Endodermal cell (in vitro differentiated cells): Measurements from ENCODE around the gene NTN5. TPM values are rescaled to one million over a fixed set of nuclear protein-coding genes. Genes with fewer than 3 reads are reported as not detected.

Source experiments
- DNase-seq: peaks from one replicate; pipeline ENCODE4 v3.0.0-alpha.2; 2017
- H3K27ac ChIP-seq: 2 replicates; pipeline ENCODE4 v1.5.1; 2013; ENCODE audit warnings: mild to moderate bottlenecking, low read depth, low read length, moderate library complexity
- H3K27me3 ChIP-seq: 2 replicates; pipeline ENCODE4 v1.6.1; 2013; ENCODE audit warnings: mild to moderate bottlenecking, low read length, moderate library complexity; ENCODE audit not compliant: insufficient read depth, control insufficient read depth, poor library complexity, severe bottlenecking
- H3K36me3 ChIP-seq: 2 replicates; pipeline ENCODE4 v1.7.0; 2013; ENCODE audit warnings: mild to moderate bottlenecking, low read length, moderate library complexity; ENCODE audit not compliant: control insufficient read depth, insufficient read depth
- H3K4me1 ChIP-seq: one replicate; pipeline ENCODE4 v1.7.0; 2013; ENCODE audit warnings: low read length; ENCODE audit not compliant: control insufficient read depth, insufficient read depth
- H3K4me3 ChIP-seq: 2 replicates; pipeline ENCODE4 v1.5.1; 2013; ENCODE audit warnings: mild to moderate bottlenecking, low read length, moderate library complexity
- H3K9ac ChIP-seq: 2 replicates; pipeline ENCODE4 v1.6.1; 2013; ENCODE audit warnings: mild to moderate bottlenecking, low read length, moderate library complexity; ENCODE audit not compliant: poor library complexity, severe bottlenecking; ENCODE audit errors: extremely low read depth
- H3K9me3 ChIP-seq: 2 replicates; pipeline ENCODE4 v1.6.1; 2013; ENCODE audit warnings: mild to moderate bottlenecking, low read length, moderate library complexity; ENCODE audit not compliant: control insufficient read depth
- H3K27ac Mint-ChIP-seq: 2 replicates; pipeline ENCODE4 v1.8.0; 2020; ENCODE audit warnings: mixed read lengths
- H3K27me3 Mint-ChIP-seq: 2 replicates; pipeline ENCODE4 v1.8.0; 2021; ENCODE audit warnings: mild to moderate bottlenecking, mixed read lengths; ENCODE audit not compliant: insufficient read depth
- H3K36me3 Mint-ChIP-seq: 2 replicates; pipeline ENCODE4 v1.8.0; 2020; ENCODE audit warnings: low read depth, mixed read lengths
- H3K4me1 Mint-ChIP-seq: 2 replicates; pipeline ENCODE4 v1.8.0; 2020; ENCODE audit warnings: mixed read lengths
- H3K4me3 Mint-ChIP-seq: 2 replicates; pipeline ENCODE4 v1.8.0; 2020; ENCODE audit warnings: mild to moderate bottlenecking, moderate library complexity, mixed read lengths
- H3K9me3 Mint-ChIP-seq: 2 replicates; pipeline ENCODE4 v1.8.0; 2020; ENCODE audit warnings: mild to moderate bottlenecking, mixed read lengths
- CTCF ChIP-seq: fragments of 200-600 bp; sonication (generic); conservative IDR thresholded peaks from 2 replicates; pipeline ENCODE4 v1.5.0; 2021; ENCODE audit warnings: antibody characterized with exemption, mild to moderate bottlenecking
- WGBS, 2 experiments: methylation state at CpG; one replicate each; pipeline versions ENCODE4 v1.1.5 to v1.1.7; 2013; ENCODE audit warnings: missing lambda C conversion rate in 2 of 2, mixed read lengths in 1 of 2; ENCODE audit not compliant: insufficient coverage in 1 of 2, insufficient read length in 1 of 2; 5-methylcytosine and 5-hydroxymethylcytosine counted together
- total RNA-seq, 2 donors: library from RNA; stranded (reverse); fragmentation: NEBNext Ultra II Directional in 1 of 2; extraction: Animal tissue kit (Norgen Biotek cat#: 25700) in 1 of 2; gene quantifications; 2 replicates in 1 of 2; 3 replicates in 1 of 2; pipeline ENCODE4 v1.2.1, GENCODE V29; 2021

The NTN5 gene
- total RNA-seq, 2 donors from 2014 or later, result 1.2 to 1.4 TPM

GRCh38 chr19:48638831-48639381 lies 33.9 kb downstream of the NTN5 start:
- H3K36me3 Mint-ChIP-seq, result peaks cover 25% of the 10 kb centered on the region
- DNase-seq, result peak; percentile 89
- Histone ChIP-seq H3K4me1 (peaks cover 3% of the 10 kb centered on the region), H3K4me3 (no peak overlapping the region), H3K36me3 (no peaks in the 10 kb centered on the region), H3K9me3 (no peaks in the 10 kb centered on the region), H3K27ac (no peak overlapping the region), H3K27me3 (peaks cover 11% of the 10 kb centered on the region), H3K9ac (no peak overlapping the region)
- peaks cover 2% of the 10 kb centered on the region for H3K9me3 Mint-ChIP-seq
- H3K27me3 Mint-ChIP-seq, result peaks cover 49% of the 10 kb centered on the region
- H3K4me1 Mint-ChIP-seq, result peaks cover 18% of the 10 kb centered on the region
- peak overlapping the region; percentile 9 for H3K4me3 Mint-ChIP-seq
- WGBS, 2 experiments, result 82 to 92% methylated on average over 13 to 16 of the region's 16 CpGs
- no peak for TF ChIP-seq CTCF
- H3K27ac Mint-ChIP-seq, result peak overlapping the region; percentile 77

- H3K27me3 ChIP-seq, result peaks cover 11% of the 10 kb centered on the region
- peak overlapping the region; percentile 80 for H3K4me3 ChIP-seq
- no peaks in the 10 kb centered on the region for H3K36me3 ChIP-seq
- H3K36me3 Mint-ChIP-seq, result peaks cover 25% of the 10 kb centered on the region
- H3K9me3 ChIP-seq, result no peaks in the 10 kb centered on the region
- peaks cover 2% of the 10 kb centered on the region for H3K9me3 Mint-ChIP-seq
- TF ChIP-seq CTCF, result peak; percentile 29
- DNase-seq, result peak; percentile 96
- peak overlapping the region; percentile 61 for H3K4me3 Mint-ChIP-seq
- peaks cover 21% of the 10 kb centered on the region for H3K4me1 Mint-ChIP-seq
- H3K27me3 Mint-ChIP-seq, result peaks cover 49% of the 10 kb centered on the region
- WGBS, 2 experiments, result 21 to 27% methylated on average over 19 to 29 of the region's 29 CpGs
- peak overlapping the region; percentile 20 for H3K9ac ChIP-seq
- peak overlapping the region; percentile 92 for H3K27ac Mint-ChIP-seq
- peak overlapping the region; percentile 95 for H3K27ac ChIP-seq
- H3K4me1 ChIP-seq, result peaks cover 4% of the 10 kb centered on the region
Measured at GRCh38 chr19:48637948-48638830, 34.6 kb downstream of the NTN5 start.

GRCh38 chr19:48637449-48637947 lies 35.3 kb downstream of the NTN5 start:
- peak overlapping the region; percentile 80 for H3K4me3 ChIP-seq
- H3K36me3 Mint-ChIP-seq, result peaks cover 20% of the 10 kb centered on the region
- peaks cover 11% of the 10 kb centered on the region for H3K27me3 ChIP-seq
- H3K27me3 Mint-ChIP-seq, result peaks cover 49% of the 10 kb centered on the region
- H3K4me1 ChIP-seq, result peaks cover 11% of the 10 kb centered on the region
- WGBS, 2 experiments, result 1 to 4% methylated on average over 16 to 38 of the region's 38 CpGs
- peak overlapping the region; percentile 92 for H3K27ac Mint-ChIP-seq
- peaks cover 2% of the 10 kb centered on the region for H3K9me3 Mint-ChIP-seq
- DNase-seq, result peak; percentile 99
- peak overlapping the region; percentile 95 for H3K27ac ChIP-seq
- peak overlapping the region; percentile 20 for H3K9ac ChIP-seq
- H3K4me1 Mint-ChIP-seq, result peaks cover 21% of the 10 kb centered on the region
- no peaks in the 10 kb centered on the region for H3K9me3 ChIP-seq
- no peak for TF ChIP-seq CTCF
- H3K4me3 Mint-ChIP-seq, result peak overlapping the region; percentile 61
- H3K36me3 ChIP-seq, result no peaks in the 10 kb centered on the region
